GM12872 (cell line): Measurements from ENCODE around the gene SNAPC5.

Experiments
- CTCF ChIP-seq: IDR thresholded peaks from 3 replicates; pipeline ENCODE4 v1.5.1; 2011; ENCODE audit warnings: low read depth, mild to moderate bottlenecking, low read length, moderate library complexity; ENCODE audit not compliant: insufficient read depth

Gene SNAPC5

GRCh38 chr15:66484539-66485112, 12.9 kb downstream of the SNAPC5 start:
- TF ChIP-seq CTCF: no peak

GRCh38 chr15:66483131-66483566, 14.4 kb downstream of the SNAPC5 start:
- no peak for TF ChIP-seq CTCF

- TF ChIP-seq CTCF: no peak
These were observed 15.0 kb downstream of the SNAPC5 start for GRCh38 chr15:66482539-66482938.

- no peak for TF ChIP-seq CTCF
These were observed 16.3 kb downstream of the SNAPC5 start for GRCh38 chr15:66481107-66481856.

- TF ChIP-seq CTCF: no peak
These were observed 17.3 kb downstream of the SNAPC5 start for GRCh38 chr15:66480267-66480666.

- no peak for TF ChIP-seq CTCF
These were observed 20.6 kb downstream of the SNAPC5 start for GRCh38 chr15:66477011-66477410.

- no peak for TF ChIP-seq CTCF
These were observed 21.0 kb downstream of the SNAPC5 start for GRCh38 chr15:66476535-66476934.
